ENCODE data around the gene STRIT1. TPM values are rescaled to one million over a fixed set of nuclear protein-coding genes. Genes with fewer than 3 reads are reported as not detected.

The STRIT1 gene
- polyA plus RNA-seq, 1 donor from 2014 or later, result 1.2 TPM

DNA sequence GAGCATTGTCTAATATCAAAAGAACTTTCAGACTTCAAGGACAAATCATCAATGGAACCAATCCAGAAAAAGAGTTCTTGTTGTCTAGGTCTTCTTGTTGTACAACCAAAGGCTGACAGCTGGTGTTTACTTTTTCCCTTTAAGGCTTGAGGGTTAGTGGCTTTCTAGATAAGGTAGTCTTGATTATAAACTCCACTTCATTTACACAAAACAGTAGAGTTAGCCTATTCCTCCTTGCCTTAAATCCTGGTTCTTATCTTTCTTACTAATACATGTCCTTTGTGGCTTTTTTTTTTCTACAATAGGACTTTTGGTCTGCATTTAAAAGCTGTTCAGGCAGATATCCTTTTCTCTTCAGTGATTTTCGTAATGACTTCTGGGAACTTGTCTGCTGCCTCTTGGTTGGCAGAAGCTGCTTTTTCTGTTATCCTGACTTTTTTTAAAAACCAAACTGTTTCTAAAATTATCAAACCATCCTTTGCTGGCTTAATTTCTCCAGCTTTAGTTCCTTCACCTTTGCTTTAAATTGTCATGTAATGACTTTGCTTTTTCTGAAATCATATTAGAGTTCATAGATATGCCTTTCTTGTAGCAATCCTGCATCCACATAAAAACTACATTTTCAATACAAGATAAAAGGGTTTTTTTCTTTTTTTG lies 44.8 kb downstream of the STRIT1 start:
- Histone ChIP-seq H3K27me3 (ENCODE audit: insufficient read depth, low read depth, low read length) (no peaks in the 10 kb centered on the region), H3K79me2 (replicated peaks; ENCODE audit: insufficient read depth, low read length) (no peaks in the 10 kb centered on the region), H3F3A (ENCODE audit: insufficient read depth, low read length, poor library complexity, severe bottlenecking) (no peaks in the 10 kb centered on the region), H3K27ac (ENCODE audit: low read length) (no peak overlapping the region), H4K20me1 (ENCODE audit: insufficient read depth) (no peaks in the 10 kb centered on the region), H3K9me3 (ENCODE audit: low read length) (no peaks in the 10 kb centered on the region), H2AFZ (ENCODE audit: low read depth, low read length) (no peak overlapping the region), H3K4me2 (ENCODE audit: low read length) (no peak overlapping the region), H3K9me2 (ENCODE audit: insufficient read depth, low read length) (no peaks in the 10 kb centered on the region), H3K4me3 (ENCODE audit: low read length) (no peak overlapping the region), H3K36me3 (ENCODE audit: insufficient read depth, low read length) (no peaks in the 10 kb centered on the region), H3K9ac (ENCODE audit: low read length) (no peak overlapping the region)
- TF ChIP-seq, protein P1, sequence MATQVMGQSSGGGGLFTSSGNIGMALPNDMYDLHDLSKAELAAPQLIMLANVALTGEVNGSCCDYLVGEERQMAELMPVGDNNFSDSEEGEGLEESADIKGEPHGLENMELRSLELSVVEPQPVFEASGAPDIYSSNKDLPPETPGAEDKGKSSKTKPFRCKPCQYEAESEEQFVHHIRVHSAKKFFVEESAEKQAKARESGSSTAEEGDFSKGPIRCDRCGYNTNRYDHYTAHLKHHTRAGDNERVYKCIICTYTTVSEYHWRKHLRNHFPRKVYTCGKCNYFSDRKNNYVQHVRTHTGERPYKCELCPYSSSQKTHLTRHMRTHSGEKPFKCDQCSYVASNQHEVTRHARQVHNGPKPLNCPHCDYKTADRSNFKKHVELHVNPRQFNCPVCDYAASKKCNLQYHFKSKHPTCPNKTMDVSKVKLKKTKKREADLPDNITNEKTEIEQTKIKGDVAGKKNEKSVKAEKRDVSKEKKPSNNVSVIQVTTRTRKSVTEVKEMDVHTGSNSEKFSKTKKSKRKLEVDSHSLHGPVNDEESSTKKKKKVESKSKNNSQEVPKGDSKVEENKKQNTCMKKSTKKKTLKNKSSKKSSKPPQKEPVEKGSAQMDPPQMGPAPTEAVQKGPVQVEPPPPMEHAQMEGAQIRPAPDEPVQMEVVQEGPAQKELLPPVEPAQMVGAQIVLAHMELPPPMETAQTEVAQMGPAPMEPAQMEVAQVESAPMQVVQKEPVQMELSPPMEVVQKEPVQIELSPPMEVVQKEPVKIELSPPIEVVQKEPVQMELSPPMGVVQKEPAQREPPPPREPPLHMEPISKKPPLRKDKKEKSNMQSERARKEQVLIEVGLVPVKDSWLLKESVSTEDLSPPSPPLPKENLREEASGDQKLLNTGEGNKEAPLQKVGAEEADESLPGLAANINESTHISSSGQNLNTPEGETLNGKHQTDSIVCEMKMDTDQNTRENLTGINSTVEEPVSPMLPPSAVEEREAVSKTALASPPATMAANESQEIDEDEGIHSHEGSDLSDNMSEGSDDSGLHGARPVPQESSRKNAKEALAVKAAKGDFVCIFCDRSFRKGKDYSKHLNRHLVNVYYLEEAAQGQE (IDR thresholded peaks at IDR 0.05; ENCODE audit: borderline replicate concordance), result no peak
- no peak for TF ChIP-seq RAD21 (conservative IDR thresholded peaks at IDR 0.05)
- TF ChIP-seq, protein P2, sequence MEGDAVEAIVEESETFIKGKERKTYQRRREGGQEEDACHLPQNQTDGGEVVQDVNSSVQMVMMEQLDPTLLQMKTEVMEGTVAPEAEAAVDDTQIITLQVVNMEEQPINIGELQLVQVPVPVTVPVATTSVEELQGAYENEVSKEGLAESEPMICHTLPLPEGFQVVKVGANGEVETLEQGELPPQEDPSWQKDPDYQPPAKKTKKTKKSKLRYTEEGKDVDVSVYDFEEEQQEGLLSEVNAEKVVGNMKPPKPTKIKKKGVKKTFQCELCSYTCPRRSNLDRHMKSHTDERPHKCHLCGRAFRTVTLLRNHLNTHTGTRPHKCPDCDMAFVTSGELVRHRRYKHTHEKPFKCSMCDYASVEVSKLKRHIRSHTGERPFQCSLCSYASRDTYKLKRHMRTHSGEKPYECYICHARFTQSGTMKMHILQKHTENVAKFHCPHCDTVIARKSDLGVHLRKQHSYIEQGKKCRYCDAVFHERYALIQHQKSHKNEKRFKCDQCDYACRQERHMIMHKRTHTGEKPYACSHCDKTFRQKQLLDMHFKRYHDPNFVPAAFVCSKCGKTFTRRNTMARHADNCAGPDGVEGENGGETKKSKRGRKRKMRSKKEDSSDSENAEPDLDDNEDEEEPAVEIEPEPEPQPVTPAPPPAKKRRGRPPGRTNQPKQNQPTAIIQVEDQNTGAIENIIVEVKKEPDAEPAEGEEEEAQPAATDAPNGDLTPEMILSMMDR (IDR thresholded peaks at IDR 0.05; ENCODE audit: poor library complexity, severe bottlenecking), result no peak
- no peak for TF ChIP-seq SMC3 (conservative IDR thresholded peaks at IDR 0.05; ENCODE audit: poor library complexity)
- TF ChIP-seq EP300 (conservative IDR thresholded peaks at IDR 0.05; ENCODE audit: poor library complexity, severe bottlenecking), result no peak
- TF ChIP-seq MXI1 (conservative IDR thresholded peaks at IDR 0.05; ENCODE audit: poor library complexity, severe bottlenecking), result no peak
- no peak for TF ChIP-seq EZH2 (IDR thresholded peaks at IDR 0.05; ENCODE audit: borderline replicate concordance, insufficient read depth, low read length, poor library complexity, severe bottlenecking)
- TF ChIP-seq TAF1 (IDR thresholded peaks at IDR 0.05; ENCODE audit: low read depth), result no peak
- TF ChIP-seq POLR2AphosphoS5 (IDR thresholded peaks at IDR 0.05), result no peak

DNA sequence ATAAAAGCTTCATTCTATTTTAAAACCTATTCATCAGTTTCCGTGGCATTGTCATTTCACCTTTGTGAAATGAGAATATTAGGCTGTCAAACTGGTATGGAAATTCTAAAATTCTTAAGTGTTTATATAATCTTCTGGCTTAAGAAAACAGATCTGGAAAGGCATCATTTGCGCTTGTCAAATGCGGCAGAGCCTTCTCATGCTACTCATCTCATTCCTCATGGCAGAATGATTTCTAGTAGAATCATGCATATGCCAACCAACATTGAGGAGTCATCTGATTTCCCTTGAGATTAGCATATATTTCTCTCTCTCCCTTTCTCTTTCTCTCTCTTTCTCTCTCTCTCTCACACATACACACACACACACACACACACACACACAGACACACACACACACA lies 48.8 kb downstream of the STRIT1 start:
- H3K79me2 ChIP-seq (replicated peaks; ENCODE audit: insufficient read depth, low read length), result no peaks in the 10 kb centered on the region
- no peaks in the 10 kb centered on the region for H3K9me2 ChIP-seq (ENCODE audit: insufficient read depth, low read length)
- no peaks in the 10 kb centered on the region for H3F3A ChIP-seq (ENCODE audit: insufficient read depth, low read length, poor library complexity, severe bottlenecking)
- H3K27me3 ChIP-seq (ENCODE audit: insufficient read depth, low read depth, low read length), result no peaks in the 10 kb centered on the region
- H4K20me1 ChIP-seq (ENCODE audit: insufficient read depth), result no peaks in the 10 kb centered on the region
- H3K4me3 ChIP-seq (ENCODE audit: low read length), result peak overlapping the region; percentile 11
- H3K9ac ChIP-seq (ENCODE audit: low read length), result peak overlapping the region; percentile 21
- peak overlapping the region; percentile 78 for H3K27ac ChIP-seq (ENCODE audit: low read length)
- peak overlapping the region; percentile 28 for H3K4me2 ChIP-seq (ENCODE audit: low read length)
- no peaks in the 10 kb centered on the region for H3K9me3 ChIP-seq (ENCODE audit: low read length)
- TF ChIP-seq EP300 (conservative IDR thresholded peaks at IDR 0.05; ENCODE audit: poor library complexity, severe bottlenecking), result peak; percentile 96
- TF ChIP-seq, protein P1 (IDR thresholded peaks at IDR 0.05; ENCODE audit: borderline replicate concordance), result peak; percentile 61
- TF ChIP-seq SMC3 (conservative IDR thresholded peaks at IDR 0.05; ENCODE audit: poor library complexity), result no peak
- peak; percentile 79 for TF ChIP-seq POLR2AphosphoS5 (IDR thresholded peaks at IDR 0.05)
- H3K36me3 ChIP-seq (ENCODE audit: insufficient read depth, low read length), result no peaks in the 10 kb centered on the region
- no peak overlapping the region for H2AFZ ChIP-seq (ENCODE audit: low read depth, low read length)

Data from neural cell (in vitro differentiated cells).